GM19463 (cell line): Measurements from ENCODE around the gene KIF23.

Experiments used
- ATAC-seq: cut with Tn5 transposase; IDR thresholded peaks from one replicate; pipeline ENCODE4 v1.9.1; 2021; ENCODE audit warnings: mild to moderate bottlenecking, moderate library complexity; ENCODE audit not compliant: unreplicated experiment

The KIF23 gene

DNA sequence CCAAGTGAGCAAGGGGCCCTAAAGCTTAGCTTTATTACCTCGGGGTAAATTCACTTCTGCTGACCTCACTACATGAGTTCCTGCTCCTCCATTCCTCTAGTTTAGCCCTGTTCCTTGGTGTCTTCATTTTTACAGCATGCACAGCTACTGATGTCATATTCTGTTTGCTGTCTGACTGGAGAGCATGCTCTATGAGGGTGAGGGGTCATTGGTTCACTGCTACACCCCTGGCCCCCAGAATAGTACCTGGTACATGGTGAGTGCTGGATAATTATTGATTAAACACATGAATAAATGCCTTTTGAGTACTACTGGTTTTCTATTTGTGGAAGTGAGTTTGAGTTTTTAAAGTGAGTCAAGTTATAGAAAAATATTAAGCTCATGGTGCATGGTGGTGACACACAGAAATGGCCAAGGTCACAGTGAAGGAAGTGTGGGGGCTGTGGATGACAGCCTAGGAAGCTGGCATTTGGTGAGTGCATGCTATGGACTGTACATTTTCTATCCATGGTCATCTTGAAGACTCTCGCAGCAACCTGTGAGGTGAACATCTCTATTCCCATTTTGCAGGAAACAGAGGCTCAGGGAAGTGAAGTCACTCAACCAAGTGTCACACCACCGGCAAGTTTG lies 72.4 kb downstream of the KIF23 start:
- ATAC-seq, result no peak

DNA sequence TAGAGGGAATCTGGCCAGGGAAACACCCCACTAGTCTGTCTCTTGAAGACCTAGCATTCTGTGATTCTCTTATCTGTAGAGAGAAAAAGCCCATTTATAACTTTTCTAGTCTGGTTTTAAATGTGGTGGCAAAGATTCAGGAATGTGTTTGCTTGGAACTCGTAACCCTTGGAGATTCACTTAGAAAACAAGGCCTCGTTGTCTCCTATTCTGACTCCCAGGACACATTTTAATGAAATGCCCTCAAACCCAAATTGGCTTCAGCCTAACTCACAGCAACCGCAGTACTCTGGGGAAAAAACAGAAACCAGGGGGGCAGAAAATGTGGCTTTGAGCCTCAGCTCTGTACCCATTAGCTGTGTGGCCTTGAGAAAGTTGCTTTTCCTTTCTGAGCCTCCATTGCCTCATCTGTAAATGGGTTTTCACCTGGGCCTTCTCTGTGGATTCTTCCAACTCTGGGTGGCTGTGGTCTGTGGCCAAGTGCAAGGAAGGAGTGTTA lies 75.0 kb downstream of the KIF23 start:
- no peak for ATAC-seq

DNA sequence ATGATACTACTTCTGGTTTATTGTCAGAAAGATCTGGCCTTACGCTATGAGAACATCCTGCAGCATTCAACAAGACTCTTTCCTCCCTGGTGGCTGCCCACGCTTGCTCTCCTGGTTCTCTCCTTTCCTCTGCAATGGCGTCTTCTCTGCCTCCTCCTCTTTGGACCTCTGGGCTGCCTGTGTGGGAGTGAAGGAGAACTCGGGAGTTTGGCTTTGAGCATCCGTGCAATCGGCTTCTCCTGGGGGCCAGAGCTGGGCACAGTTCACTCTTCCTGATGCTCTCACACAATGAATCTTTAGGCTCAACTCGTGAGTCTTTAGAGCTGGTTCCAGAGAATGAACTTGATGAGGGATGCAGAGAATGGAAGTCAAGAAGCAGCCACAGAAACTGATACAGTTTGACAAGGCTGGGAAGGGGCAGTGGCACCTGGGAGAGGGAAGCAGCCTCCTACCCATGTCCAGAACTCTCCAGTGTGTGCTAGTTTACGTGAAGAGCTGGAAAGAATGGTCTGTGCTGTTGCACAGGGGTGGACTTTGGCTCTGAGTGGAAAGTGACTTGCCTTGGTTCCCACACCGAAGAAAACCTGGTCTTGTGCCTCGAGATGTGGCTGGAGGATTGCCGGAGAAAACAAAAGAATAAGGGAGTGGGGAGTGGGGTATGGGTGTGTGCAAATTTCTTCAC lies 76.3 kb downstream of the KIF23 start:
- no peak for ATAC-seq

DNA sequence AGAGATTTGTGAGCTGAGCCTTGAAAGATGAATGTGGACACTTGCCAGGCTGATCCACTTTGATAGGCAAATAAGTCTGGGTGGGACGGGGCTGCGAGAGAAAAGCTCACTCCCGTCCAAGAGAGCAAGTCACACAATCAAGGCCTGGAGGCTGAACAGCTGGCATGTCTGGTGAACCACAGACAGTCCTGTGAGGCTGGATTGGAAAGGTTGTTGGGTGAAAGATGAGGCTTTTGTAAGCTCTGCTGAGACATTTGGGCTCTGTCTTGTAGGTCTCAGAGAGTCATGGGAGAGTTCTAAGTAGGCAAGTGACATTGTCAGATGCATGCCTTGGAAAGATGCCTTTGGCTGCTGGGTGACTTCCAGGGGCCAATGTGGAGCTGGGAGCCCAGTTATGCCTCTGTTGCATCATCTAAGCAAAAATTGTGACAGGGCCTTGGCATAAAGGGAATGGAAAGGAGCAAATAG lies 76.9 kb downstream of the KIF23 start:
- ATAC-seq, result no peak

DNA sequence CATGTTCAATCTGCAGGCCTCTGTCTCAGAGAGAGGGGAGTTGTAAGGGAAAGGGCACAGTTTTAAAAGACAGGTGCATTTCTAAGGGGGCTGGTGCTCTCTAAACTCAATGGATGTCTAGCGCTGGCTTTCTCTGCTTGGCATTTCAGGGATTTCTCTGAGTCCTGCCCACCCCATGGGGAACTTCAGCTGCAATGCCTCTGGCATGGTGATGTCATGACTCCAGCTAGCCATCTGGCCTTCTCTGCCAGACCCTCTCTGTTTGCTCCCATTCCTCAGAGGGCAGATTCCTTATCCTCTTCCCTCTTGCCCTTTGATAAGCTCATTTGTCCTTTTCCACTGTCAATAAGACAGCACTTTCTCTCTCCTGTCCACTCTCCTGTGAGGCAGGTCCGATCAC lies 79.3 kb downstream of the KIF23 start:
- ATAC-seq, result no peak

DNA sequence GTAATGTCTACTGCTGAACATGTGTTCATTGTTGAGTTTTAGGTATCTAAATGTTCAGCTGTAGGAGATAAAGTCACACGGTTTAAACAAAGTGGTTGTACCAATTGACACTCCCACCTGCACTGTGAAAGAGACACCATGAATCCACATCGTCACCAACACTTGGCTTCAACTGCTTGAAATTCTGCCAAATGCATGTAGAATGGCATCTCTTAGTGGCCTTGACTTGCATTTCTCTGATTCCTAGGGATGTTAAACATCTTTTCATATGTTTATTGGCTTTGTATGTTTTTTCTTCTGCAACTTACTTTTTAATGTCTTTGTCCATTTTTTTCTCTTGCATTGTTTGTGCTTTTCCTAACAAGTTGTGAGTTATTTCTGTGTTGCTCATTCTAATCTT lies 81.9 kb downstream of the KIF23 start:
- no peak for ATAC-seq

DNA sequence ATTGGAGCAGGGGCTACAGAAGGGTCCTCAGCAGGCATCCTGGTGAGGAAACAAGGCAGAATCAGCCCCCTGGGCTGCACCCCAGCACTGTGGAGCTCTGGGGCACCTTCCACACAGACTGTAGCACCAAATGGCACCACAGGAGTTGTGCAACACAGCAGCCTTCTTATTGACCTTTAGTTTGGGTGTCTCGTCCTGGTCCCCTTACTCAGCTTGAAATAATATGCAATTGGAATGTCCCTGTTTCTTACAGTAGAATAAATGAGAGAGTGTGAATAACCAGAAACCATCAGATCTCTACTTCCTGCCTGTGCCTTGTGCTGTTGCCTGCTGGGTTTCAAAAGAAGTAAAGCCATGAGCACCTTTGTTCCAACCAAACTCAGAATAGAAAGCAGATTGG lies 82.9 kb downstream of the KIF23 start:
- no peak for ATAC-seq

DNA sequence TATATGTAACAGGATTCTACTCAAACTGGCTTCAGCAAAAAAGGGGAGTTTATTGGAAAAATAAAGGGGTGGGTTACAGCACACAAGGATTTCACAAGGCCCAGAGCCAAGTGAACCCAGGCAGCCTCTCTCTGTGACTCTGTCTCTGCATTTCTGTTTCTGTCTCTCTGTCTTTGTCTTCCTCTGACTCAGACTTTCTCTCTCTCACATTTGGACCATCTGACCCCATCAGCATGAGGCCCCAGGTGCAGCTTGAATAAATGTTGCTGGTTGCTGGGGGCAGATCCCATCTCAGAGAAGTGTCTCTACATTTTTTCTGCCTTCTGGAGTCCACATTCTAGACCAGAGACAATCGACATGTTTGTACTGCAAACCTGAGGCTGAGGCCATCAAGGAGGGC lies 83.5 kb downstream of the KIF23 start:
- ATAC-seq, result no peak
